DMS53 (cell line): ENCODE data around the gene ABCC11.

ENCODE experiments used
- DNase-seq: peaks from one replicate; lab custom pipeline; 2025; lab: John Stamatoyannopoulos, UW

The ABCC11 gene

GRCh38 chr16:48247311-48247710 lies at the start of gene ABCC11:
ABCC11 (minus strand) TSS chr16:48247539; CDS start chr16:48231921, 15,618 bp downstream.
- no peak for DNase-seq

DNA sequence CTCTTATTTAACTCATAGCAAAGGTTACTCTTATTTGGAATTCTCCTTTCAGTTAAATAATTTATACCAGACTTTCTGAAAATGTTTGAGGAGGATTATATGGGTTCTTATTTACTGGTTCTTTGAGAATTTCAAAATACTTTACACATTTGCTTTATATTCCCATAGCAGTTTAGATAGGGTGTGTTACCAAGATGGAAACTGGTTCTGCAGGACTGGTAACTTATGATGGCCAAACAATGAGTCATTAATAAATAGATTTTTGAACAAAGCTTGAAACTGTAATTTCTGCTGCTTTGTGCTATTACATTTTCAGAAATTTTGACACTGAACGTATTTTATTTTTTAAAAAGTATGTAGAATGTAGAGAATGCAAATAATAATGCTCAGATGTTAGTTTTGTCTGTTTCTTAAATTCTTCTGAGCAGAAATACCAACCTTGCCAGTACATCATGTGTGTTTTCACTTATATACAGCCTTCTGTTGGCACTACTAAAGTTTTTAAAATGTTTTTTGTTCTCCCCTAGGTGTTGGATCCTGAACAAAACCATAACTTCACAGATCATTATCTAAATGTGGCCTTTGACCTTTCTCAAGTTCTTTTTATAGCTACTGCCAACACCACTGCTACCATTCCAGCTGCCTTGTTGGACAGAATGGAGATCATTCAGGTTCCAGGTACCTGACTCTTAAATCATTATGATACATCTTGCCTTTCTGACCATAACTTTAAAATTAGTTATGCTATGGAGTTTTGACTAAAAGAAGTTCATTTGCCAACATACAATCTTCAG lies 48.3 kb upstream of the ABCC11 start:
- DNase-seq: peak; percentile 85

DNA sequence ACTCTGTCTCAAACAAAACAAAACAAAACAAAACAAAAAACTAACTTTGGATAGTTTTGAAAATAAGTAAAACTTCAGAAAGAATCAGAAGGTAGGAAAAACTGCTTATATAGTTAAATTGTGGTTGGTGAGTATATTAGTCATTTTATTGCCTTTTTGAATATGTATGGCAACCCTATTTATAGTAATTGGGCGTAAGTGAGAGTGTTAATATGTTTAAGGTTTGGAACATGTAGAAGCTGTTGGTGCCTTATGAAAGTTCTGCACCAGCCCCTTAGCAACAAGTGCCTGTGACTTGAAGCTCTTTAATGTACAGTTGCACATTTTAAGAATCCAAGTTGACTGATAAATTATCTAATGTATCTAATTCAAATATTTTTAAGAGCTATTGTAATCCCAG lies 47.4 kb upstream of the ABCC11 start:
- no peak for DNase-seq

GRCh38 chr16:48292452-48292851 lies 45.1 kb upstream of the ABCC11 start:
- DNase-seq: peak; percentile 21

- DNase-seq: no peak
Observed at GRCh38 chr16:48291754-48292153, 44.4 kb upstream of the ABCC11 start.

GRCh38 chr16:48291303-48291702 lies 44.0 kb upstream of the ABCC11 start:
- DNase-seq: no peak

DNA sequence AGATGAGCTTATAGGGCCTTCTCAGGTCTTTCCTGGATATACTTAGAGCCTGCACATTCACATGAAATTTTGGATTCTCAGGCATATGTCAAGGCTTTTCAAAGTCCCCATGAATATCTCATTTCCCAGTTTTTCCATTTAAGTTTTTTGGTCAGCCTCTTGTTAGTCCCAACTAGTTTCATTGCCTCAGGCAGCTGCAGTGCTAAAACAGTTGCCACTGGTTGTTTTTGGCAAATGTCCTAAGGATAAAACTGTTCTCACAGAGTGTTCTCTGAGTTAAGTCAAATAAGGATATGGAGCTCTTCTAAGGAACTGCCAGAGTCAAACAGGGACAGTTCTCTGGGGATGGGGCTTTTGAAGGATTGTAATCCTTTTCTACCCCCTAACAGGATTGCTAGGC lies 39.9 kb upstream of the ABCC11 start:
- no peak for DNase-seq

GRCh38 chr16:48284772-48285409 lies 37.6 kb upstream of the ABCC11 start:
- no peak for DNase-seq

DNA sequence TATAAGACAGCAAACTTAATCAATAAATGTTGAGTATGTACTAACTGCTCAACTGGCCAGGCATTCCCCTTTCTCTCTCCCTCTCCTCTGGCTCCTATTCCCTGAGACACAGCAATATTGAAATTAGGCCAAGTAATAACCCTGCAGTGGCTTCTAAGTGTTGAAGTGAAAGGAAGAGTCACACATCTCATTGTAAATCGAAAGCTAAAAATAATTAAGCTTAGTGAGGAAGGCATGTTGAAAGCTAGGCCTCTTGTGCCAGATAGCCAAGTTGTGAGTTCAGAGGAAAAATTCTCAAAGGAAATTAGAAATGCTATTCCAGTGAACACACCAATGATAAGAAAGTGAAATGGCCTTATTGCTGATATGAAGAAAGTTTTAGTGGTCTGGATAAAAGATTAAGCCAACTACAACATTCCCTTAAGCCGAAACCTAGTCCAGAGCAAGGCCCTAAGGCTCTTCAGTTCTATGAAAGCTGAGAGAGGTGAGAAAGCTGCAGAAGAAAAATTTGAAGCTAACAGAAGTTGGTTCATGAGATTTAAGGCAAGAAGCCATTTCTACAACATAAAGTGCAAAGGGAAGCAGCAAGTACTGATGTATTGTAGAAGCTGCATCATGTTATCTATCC lies 35.4 kb upstream of the ABCC11 start:
- no peak for DNase-seq

GRCh38 chr16:48280546-48280945 lies 33.2 kb upstream of the ABCC11 start:
- no peak for DNase-seq

DNA sequence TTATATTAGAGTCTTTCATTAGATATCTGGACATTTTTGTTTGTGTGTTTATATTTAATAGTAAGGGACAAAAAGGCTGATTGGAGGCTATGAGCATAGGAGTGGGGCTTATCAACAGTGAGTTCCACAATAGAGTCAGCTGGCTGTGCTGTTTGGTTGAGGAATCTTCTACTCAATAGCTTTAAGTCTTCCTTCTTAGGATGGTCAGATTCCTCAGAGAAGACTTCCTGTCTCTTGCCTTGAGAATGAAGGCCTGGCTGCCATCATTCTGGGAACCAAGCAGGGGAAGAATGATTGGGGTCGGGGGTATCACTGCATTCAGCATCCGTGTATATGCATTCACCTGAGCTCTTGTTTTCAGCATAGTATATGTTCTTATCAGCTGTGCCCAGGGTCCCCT lies 31.9 kb upstream of the ABCC11 start:
- DNase-seq: no peak

DNA sequence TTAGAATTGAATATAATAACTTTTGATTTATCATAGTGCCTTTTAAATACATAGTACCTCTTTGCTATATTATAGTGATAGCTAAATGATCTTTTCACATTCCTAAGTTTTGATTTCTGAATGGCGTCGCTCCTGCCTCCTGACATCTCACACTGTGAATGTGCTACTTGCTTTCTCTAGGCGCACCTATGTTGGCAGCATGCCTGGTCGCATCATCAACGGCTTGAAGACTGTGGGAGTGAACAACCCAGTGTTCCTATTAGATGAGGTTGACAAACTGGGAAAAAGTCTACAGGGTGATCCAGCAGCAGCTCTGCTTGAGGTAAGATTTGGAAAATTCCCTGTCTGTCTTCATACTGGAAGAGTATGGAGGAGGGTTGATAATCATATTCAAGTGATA lies 29.8 kb upstream of the ABCC11 start:
- DNase-seq: no peak

DNA sequence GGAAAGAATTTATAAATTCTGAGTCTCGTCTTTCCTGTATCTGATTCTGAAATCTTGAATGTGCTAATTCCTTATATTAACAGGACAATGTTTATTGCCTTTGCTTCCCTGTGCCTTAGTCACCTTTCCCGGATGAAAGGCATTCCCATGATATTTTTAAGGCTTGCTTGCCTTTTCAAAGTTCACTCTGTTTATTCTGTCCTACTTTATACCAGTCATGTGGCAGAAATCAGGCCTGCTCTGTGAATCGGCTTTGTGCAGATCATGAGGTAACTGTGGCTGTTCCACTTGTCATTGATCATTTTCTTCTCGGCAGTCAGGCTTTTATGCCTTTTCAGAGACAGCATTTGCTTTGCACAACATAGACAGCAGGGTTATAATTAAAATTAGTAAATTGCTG lies 28.8 kb upstream of the ABCC11 start:
- no peak for DNase-seq

DNA sequence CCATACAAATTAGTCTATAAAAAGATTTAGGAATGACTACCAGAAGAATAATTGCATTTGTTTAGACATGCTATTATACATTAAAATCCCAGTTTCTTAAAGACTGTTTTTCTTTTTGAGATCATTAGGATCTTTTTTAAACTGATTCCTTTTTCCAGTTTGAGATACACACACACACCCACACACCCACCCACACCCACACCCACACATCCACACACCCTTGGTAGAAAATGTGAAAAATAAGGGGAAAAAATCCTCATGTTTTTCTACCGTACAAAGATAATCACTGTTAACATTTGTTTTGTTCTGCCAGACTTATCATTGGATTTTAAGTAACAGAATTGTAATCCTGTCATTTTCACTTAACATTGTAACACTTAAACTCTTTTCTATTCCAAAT lies 27.1 kb upstream of the ABCC11 start:
- no peak for DNase-seq

GRCh38 chr16:48272837-48273421 lies 25.6 kb upstream of the ABCC11 start:
- no peak for DNase-seq

GRCh38 chr16:48271728-48272127 lies 24.4 kb upstream of the ABCC11 start:
- DNase-seq: no peak

DNA sequence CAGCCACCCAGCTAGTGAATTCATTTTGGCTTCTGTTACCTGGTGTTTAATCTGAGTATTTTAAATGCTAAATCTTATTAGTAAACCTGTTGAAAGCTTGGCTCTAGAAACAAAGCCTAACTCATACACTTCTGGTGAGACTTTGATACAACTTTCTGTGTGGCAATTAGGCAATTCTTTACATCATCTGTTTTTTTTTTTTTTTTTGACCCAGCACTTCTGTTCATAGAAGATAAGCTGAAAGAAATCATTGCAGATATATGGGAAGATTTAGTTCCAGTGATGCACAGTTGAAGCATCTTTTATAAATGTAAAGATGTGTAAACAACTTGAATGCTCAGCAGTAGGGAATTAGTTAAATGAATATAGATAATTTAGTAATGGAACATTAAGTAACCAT lies 21.7 kb upstream of the ABCC11 start:
- DNase-seq: no peak

GRCh38 chr16:48262631-48263030 lies 15.3 kb upstream of the ABCC11 start:
- DNase-seq: no peak

- DNase-seq: no peak
Observed at GRCh38 chr16:48261569-48261968, 14.2 kb upstream of the ABCC11 start.

DNA sequence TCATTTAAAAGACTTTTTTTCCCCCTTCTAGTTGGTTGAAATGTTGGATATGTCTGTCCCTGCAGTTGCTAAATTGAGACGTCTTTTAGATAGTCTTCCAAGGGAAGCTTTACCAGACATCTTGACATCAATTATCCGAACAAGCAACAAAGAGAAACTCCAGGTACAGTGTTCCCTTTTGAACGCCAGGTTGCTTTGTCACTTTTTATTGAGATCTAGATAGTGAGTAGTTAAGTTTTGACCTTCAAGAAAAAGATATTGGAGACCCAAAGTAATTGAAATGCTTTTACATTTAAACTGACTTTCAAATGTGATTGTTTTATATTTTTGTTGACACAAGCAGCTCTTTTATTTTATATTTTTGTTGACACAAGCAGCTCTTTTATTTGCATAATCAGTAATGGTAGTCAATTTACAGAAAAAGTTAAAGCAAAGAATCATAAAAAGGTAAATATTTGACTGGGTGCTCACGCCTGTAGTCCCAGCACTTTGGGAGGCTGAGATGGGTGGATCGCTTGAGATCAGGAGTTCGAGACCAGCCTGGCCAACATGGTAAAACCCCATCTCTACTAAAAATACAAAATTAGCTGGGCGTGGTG lies 9.3 kb upstream of the ABCC11 start:
- no peak for DNase-seq

- DNase-seq: no peak
Observed at GRCh38 chr16:48252013-48252412, 4.7 kb upstream of the ABCC11 start.

DNA sequence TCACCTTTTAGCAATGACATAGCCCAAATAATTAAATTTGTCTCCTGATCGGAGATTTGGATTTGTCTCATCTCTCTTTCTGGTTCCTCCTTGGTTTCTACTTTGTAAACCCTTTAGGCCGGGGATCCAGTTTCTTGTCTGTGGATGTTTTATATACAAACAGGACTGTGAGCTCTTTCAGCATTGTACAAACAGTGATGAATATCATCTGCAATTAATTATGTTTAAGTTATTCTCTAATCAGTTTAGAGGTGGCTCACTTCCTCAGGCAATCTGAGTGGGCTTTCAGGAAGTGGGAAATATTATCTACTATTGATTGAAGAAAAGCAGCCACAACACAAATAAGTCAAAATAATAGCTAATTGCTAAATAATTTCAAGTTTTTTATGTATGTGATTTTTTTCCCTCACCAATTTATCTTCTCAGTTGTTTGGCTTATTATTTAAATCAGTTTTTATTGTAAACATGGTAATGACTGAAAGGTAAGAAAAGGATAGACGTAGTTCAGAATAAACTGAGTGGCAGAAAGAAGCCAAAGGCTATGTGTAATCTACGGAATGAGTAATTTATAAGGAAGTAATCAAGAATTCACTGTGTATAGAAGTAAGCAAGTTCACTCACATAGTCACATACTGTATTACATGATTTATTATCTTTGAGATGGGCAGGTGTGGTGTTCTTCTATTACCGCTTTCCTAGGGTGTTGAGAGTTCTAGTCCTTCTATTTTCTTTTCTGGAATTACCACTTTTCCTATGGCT lies 3.4 kb upstream of the ABCC11 start:
- no peak for DNase-seq
